ENCODE measurements around the gene KIAA1958.

KIAA1958 gene

GRCh38 chr9:112533660-112534059, 47.0 kb downstream of the KIAA1958 start:
- TF ChIP-seq CTCF (conservative IDR thresholded peaks at IDR 0.05; ENCODE audit: low read length) (no peak), EZH2phosphoT487 (IDR thresholded peaks at IDR 0.05; ENCODE audit: borderline replicate concordance) (no peak)
- H3K9me2 ChIP-seq (replicated peaks; ENCODE audit: low read depth, low read length), result no peaks in the 10 kb centered on the region
- H3K79me2 ChIP-seq (ENCODE audit: insufficient read depth, low read length), result peaks cover 72% of the 10 kb centered on the region
- H3F3A ChIP-seq (ENCODE audit: low read depth), result no peaks in the 10 kb centered on the region
- H3K4me2 ChIP-seq (ENCODE audit: low read depth, low read length, poor library complexity, severe bottlenecking), result no peak overlapping the region
- H3K9ac ChIP-seq (ENCODE audit: low read depth, low read length, poor library complexity, severe bottlenecking), result no peak overlapping the region
- H3K9me3 ChIP-seq (ENCODE audit: insufficient read depth, low read depth, low read length), result no peaks in the 10 kb centered on the region
- H2AFZ ChIP-seq (ENCODE audit: low read length), result no peak overlapping the region
- peaks cover 8% of the 10 kb centered on the region for H3K4me1 ChIP-seq (ENCODE audit: insufficient read depth, low read length, poor library complexity, severe bottlenecking)
- no peak overlapping the region for H3K4me3 ChIP-seq (ENCODE audit: low read length, poor library complexity, severe bottlenecking)
- peaks cover 25% of the 10 kb centered on the region for H4K20me1 ChIP-seq (ENCODE audit: insufficient read depth, low read length, poor library complexity, severe bottlenecking)
- H3K27me3 ChIP-seq (ENCODE audit: insufficient read depth, low read length, poor library complexity, severe bottlenecking), result no peaks in the 10 kb centered on the region
- peaks cover 3% of the 10 kb centered on the region; the same call in 1 of the 2 replicates for H3K36me3 ChIP-seq (ENCODE audit: insufficient read depth, low read length)

GRCh38 chr9:112535301-112535700, 48.7 kb downstream of the KIAA1958 start:
- Histone ChIP-seq H2AFZ (ENCODE audit: low read length) (no peak overlapping the region), H3K9me3 (ENCODE audit: insufficient read depth, low read depth, low read length) (no peaks in the 10 kb centered on the region), H3F3A (ENCODE audit: low read depth) (no peaks in the 10 kb centered on the region), H3K4me1 (ENCODE audit: insufficient read depth, low read length, poor library complexity, severe bottlenecking) (peaks cover 8% of the 10 kb centered on the region), H3K27me3 (ENCODE audit: insufficient read depth, low read length, poor library complexity, severe bottlenecking) (no peaks in the 10 kb centered on the region), H3K79me2 (ENCODE audit: insufficient read depth, low read length) (peaks cover 78% of the 10 kb centered on the region), H3K9ac (ENCODE audit: low read depth, low read length, poor library complexity, severe bottlenecking) (no peak overlapping the region), H3K4me3 (ENCODE audit: low read length, poor library complexity, severe bottlenecking) (no peak overlapping the region), H3K4me2 (ENCODE audit: low read depth, low read length, poor library complexity, severe bottlenecking) (no peak overlapping the region), H3K36me3 (ENCODE audit: insufficient read depth, low read length) (peaks cover 8% of the 10 kb centered on the region; the same call in 1 of the 2 replicates), H3K9me2 (replicated peaks; ENCODE audit: low read depth, low read length) (no peaks in the 10 kb centered on the region), H4K20me1 (ENCODE audit: insufficient read depth, low read length, poor library complexity, severe bottlenecking) (peaks cover 24% of the 10 kb centered on the region)
- TF ChIP-seq CTCF (conservative IDR thresholded peaks at IDR 0.05; ENCODE audit: low read length) (no peak), EZH2phosphoT487 (IDR thresholded peaks at IDR 0.05; ENCODE audit: borderline replicate concordance) (no peak)

GRCh38 chr9:112535811-112536210, 49.2 kb downstream of the KIAA1958 start:
- Histone ChIP-seq H3K9me3 (ENCODE audit: insufficient read depth, low read depth, low read length) (no peaks in the 10 kb centered on the region), H3K36me3 (ENCODE audit: insufficient read depth, low read length) (peaks cover 8% of the 10 kb centered on the region; the same call in 1 of the 2 replicates), H3K4me2 (ENCODE audit: low read depth, low read length, poor library complexity, severe bottlenecking) (no peak overlapping the region), H3K27me3 (ENCODE audit: insufficient read depth, low read length, poor library complexity, severe bottlenecking) (no peaks in the 10 kb centered on the region), H3K4me1 (ENCODE audit: insufficient read depth, low read length, poor library complexity, severe bottlenecking) (peaks cover 8% of the 10 kb centered on the region), H3K9ac (ENCODE audit: low read depth, low read length, poor library complexity, severe bottlenecking) (no peak overlapping the region), H3K79me2 (ENCODE audit: insufficient read depth, low read length) (peaks cover 76% of the 10 kb centered on the region), H3K4me3 (ENCODE audit: low read length, poor library complexity, severe bottlenecking) (no peak overlapping the region), H3K9me2 (replicated peaks; ENCODE audit: low read depth, low read length) (no peaks in the 10 kb centered on the region), H3F3A (ENCODE audit: low read depth) (no peaks in the 10 kb centered on the region), H4K20me1 (ENCODE audit: insufficient read depth, low read length, poor library complexity, severe bottlenecking) (peaks cover 19% of the 10 kb centered on the region), H2AFZ (ENCODE audit: low read length) (no peak overlapping the region)
- TF ChIP-seq CTCF (conservative IDR thresholded peaks at IDR 0.05; ENCODE audit: low read length), result no peak
- no peak for TF ChIP-seq EZH2phosphoT487 (IDR thresholded peaks at IDR 0.05; ENCODE audit: borderline replicate concordance)
